HG02763 (cell line): ENCODE data around the gene IFIT3.

Source experiments
- ATAC-seq: cut with Tn5 transposase; IDR thresholded peaks from one replicate; pipeline ENCODE4 v1.9.1; 2021; ENCODE audit warnings: mild to moderate bottlenecking, moderate library complexity; ENCODE audit not compliant: unreplicated experiment

IFIT3 gene

DNA sequence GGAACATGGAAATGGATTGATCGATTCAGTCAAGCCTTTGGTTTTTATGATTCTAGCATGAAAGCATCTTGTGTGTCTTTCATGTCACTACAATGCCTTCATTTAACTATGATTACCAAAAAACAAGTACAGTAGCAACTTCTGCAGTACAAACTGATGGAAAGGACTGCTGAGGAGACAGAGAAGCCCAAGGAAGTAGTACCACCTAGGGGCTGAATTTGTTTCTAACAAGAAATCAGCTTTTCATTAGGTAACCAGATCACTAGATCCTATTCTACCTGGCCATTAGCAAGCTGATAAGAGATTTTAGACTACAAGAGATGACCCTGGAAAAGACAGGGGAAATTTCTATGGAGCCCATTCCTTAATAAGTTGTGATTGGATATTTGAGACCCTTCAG, 61.5 kb downstream of the IFIT3 start:
- ATAC-seq, result no peak
